ENCODE measurements around the gene NPM1. TPM values are rescaled to one million over a fixed set of nuclear protein-coding genes. Genes with fewer than 3 reads are reported as not detected.

NPM1 gene
- total RNA-seq, 4 donors from 2014 or later = 1,265 to 21,851 (median 1,493) TPM

DNA sequence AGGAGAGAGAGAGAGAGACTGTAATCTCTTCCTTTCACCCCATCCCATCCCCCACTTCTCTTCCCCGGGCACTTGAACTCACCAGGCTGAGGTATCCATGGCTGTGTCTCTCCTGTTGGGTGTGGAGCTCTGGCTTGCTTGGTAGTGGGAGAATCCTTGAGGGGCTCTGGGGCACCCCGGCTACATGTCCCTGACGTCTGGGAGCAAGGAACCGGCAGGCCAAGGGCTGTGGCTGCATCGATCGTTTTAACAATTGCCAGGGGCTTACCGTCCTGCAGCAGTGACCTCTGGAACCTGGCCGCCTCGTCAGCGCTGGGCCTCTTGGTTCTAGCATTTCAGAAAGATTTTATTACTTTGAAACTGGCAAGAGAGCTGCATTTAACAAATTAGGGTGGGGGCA lies 61.8 kb downstream of the NPM1 start:
- Histone ChIP-seq H3K36me3 (no peaks in the 10 kb centered on the region), H3K27ac (no peak overlapping the region), H3K4me3 (no peak overlapping the region), H3K9me3 (no peaks in the 10 kb centered on the region), H3K4me1 (peaks cover 0 to 7% of the 10 kb centered on the region in 2 donors), H3K27me3 (no peaks in the 10 kb centered on the region)
- no peak for DNase-seq
- intact Hi-C loops (cut with DNase I; ENCODE audit: low total_unique reads) = no loop called here
- TF ChIP-seq, protein P1, sequence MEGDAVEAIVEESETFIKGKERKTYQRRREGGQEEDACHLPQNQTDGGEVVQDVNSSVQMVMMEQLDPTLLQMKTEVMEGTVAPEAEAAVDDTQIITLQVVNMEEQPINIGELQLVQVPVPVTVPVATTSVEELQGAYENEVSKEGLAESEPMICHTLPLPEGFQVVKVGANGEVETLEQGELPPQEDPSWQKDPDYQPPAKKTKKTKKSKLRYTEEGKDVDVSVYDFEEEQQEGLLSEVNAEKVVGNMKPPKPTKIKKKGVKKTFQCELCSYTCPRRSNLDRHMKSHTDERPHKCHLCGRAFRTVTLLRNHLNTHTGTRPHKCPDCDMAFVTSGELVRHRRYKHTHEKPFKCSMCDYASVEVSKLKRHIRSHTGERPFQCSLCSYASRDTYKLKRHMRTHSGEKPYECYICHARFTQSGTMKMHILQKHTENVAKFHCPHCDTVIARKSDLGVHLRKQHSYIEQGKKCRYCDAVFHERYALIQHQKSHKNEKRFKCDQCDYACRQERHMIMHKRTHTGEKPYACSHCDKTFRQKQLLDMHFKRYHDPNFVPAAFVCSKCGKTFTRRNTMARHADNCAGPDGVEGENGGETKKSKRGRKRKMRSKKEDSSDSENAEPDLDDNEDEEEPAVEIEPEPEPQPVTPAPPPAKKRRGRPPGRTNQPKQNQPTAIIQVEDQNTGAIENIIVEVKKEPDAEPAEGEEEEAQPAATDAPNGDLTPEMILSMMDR (IDR thresholded peaks at IDR 0.05) = no peak
- TF ChIP-seq POLR2A (IDR thresholded peaks at IDR 0.05) = no peak

DNA sequence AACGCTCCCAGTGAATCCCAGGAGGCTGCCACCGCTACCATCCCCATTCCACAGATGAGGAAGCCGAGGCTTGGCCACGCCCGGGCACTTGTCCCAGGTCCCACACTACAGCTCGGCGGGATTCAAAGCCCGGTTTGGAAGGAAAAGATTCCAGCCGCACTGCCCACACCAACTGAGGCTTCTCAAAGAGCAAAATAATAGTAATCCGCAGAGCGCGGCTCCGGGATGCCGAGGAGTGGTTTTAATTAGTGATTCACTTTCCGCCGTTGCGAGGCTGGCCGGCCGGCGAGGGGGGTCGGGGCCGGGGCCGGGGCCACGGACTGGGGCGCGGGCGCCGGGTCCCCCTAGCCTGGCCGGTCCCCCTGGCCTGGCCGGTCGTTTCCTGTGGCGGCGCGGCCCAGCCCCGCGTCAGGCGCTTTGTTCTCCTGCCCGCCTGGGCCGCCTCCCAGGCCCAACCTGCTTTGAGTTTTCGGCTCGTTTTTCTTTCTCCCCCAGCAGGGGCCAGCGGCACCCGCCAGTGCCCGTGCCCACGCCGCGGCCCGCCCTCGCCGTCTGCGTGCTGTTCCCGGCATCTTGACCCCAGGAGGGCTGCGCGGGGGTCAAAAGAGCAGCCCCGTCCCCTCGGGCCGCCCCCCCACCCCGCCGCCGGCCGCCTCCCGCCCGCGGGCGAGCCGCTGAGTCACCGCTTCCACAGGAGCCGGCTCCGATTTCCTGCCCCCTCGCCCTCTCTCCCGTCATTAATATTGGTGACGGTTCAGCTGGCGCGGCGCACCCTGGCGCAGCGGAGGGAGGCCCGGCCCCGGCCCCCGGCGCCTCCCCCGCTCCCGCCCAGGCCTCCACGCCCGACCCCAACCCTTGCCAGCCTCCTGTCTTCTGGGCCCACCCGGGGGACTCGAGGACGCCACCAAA lies 63.0 kb downstream of the NPM1 start:
- no peaks in the 10 kb centered on the region for H3K36me3 ChIP-seq
- H3K27me3 ChIP-seq = no peaks in the 10 kb centered on the region
- H3K4me3 ChIP-seq = peak overlapping the region; percentile 33 to 59
- no peaks in the 10 kb centered on the region for H3K9me3 ChIP-seq
- TF ChIP-seq, protein P1 (IDR thresholded peaks at IDR 0.05) = no peak
- no peak for TF ChIP-seq POLR2A (IDR thresholded peaks at IDR 0.05)
- intact Hi-C loops (cut with DNase I; ENCODE audit: low total_unique reads) = no loop called here
- H3K27ac ChIP-seq = peak overlapping the region; percentile 90 to 92
- DNase-seq = peak; percentile 72 to 77
- H3K4me1 ChIP-seq = peaks cover 0 to 7% of the 10 kb centered on the region in 2 donors

DNA sequence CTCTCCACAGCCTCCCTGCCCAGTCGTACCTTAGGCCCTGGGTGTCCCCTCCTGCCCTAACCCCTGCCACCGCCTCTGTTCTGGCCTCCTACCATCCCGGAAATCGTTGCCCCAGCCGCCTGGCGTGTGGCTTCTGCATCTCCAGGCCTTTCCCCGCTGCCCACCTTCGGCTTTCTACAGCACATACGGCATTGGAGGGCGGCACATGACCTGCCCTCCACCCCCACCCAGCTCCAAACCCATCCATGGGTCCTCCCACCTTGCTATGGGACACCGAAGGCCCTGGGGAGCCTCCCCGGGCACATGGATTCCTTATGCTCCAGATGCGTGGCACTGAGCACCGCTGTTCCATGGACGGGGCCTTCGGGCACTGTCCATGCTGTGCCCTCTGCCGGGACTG lies 63.8 kb downstream of the NPM1 start:
- peaks cover 0 to 7% of the 10 kb centered on the region in 2 donors for H3K4me1 ChIP-seq
- H3K4me3 ChIP-seq = no peak overlapping the region
- no peak for DNase-seq
- TF ChIP-seq, protein P1 (IDR thresholded peaks at IDR 0.05) = no peak
- TF ChIP-seq POLR2A (IDR thresholded peaks at IDR 0.05) = no peak
- no peaks in the 10 kb centered on the region for H3K9me3 ChIP-seq
- H3K36me3 ChIP-seq = no peaks in the 10 kb centered on the region
- intact Hi-C loops (cut with DNase I; ENCODE audit: low total_unique reads) = no loop called here
- no peaks in the 10 kb centered on the region for H3K27me3 ChIP-seq
- peak overlapping the region; percentile 90 to 92 for H3K27ac ChIP-seq

DNA sequence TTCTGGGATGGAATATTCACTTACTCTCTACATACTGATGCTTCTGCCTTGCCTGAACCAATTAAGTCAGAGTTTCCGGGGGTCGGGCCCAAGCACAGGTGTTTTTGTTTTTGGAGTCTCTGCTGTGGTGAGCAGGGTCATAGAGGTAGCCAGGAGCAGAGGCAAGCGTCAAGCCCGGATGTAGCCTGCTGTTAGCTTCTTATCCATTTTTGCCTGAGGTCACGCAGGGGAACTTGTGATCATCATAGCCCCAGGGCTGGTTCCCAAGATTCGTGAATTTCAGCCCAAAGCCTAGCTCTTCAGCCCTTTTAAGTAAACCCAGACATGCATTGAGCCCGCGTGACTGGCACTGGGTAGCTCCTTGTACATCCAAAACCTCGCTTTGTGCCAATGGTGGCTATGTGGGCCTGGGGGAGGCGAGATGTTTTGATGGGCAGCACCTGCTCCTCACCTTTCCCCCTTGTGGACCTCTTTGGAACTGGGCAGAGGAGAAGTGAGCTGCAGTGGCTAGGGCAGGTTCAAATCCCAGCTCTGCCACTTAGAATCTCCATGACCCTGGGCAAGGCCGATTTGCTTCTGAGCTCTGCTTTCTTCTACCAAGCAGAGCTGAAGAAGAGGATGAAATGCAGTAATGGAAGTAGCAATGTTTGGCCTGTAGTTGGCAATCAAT lies 65.5 kb downstream of the NPM1 start:
- no peak overlapping the region for H3K4me3 ChIP-seq
- TF ChIP-seq, protein P1 (IDR thresholded peaks at IDR 0.05) = no peak
- TF ChIP-seq POLR2A (IDR thresholded peaks at IDR 0.05) = no peak
- intact Hi-C loops (cut with DNase I; ENCODE audit: low total_unique reads) = no loop called here
- no peak overlapping the region for H3K27ac ChIP-seq
- no peaks in the 10 kb centered on the region for H3K9me3 ChIP-seq
- DNase-seq = no peak
- H3K36me3 ChIP-seq = no peaks in the 10 kb centered on the region
- H3K4me1 ChIP-seq = peaks cover 0 to 7% of the 10 kb centered on the region in 2 donors
- H3K27me3 ChIP-seq = no peaks in the 10 kb centered on the region

DNA sequence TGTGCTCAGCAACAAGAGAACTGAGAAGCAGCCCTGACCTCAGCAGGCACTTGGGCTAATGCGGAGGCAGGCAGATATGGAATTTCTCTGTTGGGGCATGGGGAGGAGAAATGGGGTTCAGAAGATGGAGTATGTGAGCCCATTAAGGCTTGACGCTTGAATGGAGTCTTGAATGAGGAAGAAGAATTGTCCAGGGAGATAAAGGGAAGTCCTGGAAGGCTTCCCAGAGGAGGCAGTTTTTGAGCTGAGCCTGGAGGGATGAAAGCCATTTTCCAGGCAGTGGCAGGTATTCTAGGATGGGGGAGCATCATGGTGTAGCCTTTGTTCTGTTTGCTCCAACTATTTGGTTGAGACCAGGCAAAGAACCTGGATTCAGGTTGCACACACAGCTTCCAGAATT lies 66.3 kb downstream of the NPM1 start:
- H3K36me3 ChIP-seq = no peaks in the 10 kb centered on the region
- no peak for DNase-seq
- intact Hi-C loops (cut with DNase I; ENCODE audit: low total_unique reads) = no loop called here
- H3K9me3 ChIP-seq = no peaks in the 10 kb centered on the region
- no peak for TF ChIP-seq POLR2A (IDR thresholded peaks at IDR 0.05)
- TF ChIP-seq, protein P1 (IDR thresholded peaks at IDR 0.05) = no peak
- H3K27ac ChIP-seq = no peak overlapping the region
- H3K4me1 ChIP-seq = peaks cover 0 to 7% of the 10 kb centered on the region in 2 donors
- H3K27me3 ChIP-seq = no peaks in the 10 kb centered on the region
- H3K4me3 ChIP-seq = no peak overlapping the region

All from uterus (tissue), 4 donors.